ENCODE data around the gene EPS8L2. TPM values are rescaled to one million over a fixed set of nuclear protein-coding genes. Genes with fewer than 3 reads are reported as not detected.

The EPS8L2 gene
- 100 to 1,000 TPM; 126 to 153 TPM for total RNA-seq

GRCh38 chr11:705646-706438 lies at the start of gene EPS8L2:
EPS8L2 (plus strand) TSS chr11:706231; CDS start chr11:709408, 3,177 bp downstream.
- 2% methylated on average over 80 of the region's 90 CpGs; no CpG with 5 or more reads in 1 of the 2 donors for WGBS, 2 donors
- Histone ChIP-seq H3K9me3 (no peaks in the 10 kb centered on the region), H3K27me3 (no peaks in the 10 kb centered on the region), H3K27ac (peak within 1 kb of the TSS; percentile 74 to 94 (median 88)), H3K4me1 (peaks cover 83% of the 10 kb centered on the region), H3K4me3 (peak within 1 kb of the TSS; percentile 44 to 45), H3K36me3 (replicated peaks in 1 of 2; ENCODE audit: insufficient read depth in 1 of 2, low read depth in 2 of 2) (no peaks in the 10 kb centered on the region)
- TF ChIP-seq POLR2A (IDR thresholded peaks at IDR 0.05) (no peak), CTCF (IDR thresholded peaks at IDR 0.05) (no peak)
- ATAC-seq = peak; percentile 43
- DNase-seq = peak; percentile 68 to 79 (median 72)
- intact Hi-C loops (cut with DNase I) = no loop called here

GRCh38 chr11:656426-656825 lies 49.6 kb upstream of the EPS8L2 start:
- TF ChIP-seq CTCF (IDR thresholded peaks at IDR 0.05) (no peak), POLR2A (IDR thresholded peaks at IDR 0.05) (no peak)

DNA sequence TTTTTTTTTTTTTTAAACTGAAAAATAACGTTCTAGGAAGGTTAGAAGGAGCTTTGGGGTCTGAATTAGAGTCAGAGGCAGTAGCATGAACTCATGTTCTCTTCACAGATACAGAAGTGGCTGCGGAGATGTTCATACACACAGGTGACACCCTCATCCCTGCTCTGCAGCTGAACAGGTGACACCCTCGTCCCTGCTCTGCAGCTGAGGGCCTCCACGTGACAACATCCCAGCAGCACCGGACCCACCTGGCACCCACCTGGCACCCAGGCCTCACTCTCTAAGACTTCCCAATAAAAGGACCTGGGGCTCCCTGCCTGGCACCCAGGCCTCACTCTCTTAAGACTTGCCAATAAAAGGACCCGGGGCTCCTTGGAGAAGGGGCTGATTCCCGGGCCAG lies 49.2 kb upstream of the EPS8L2 start:
- 83 to 85% methylated on average over 4 to 7 of the region's 7 CpGs for WGBS, 2 donors
- Histone ChIP-seq H3K27me3 (no peaks in the 10 kb centered on the region), H3K27ac (no peak overlapping the region), H3K4me1 (peaks cover 10% of the 10 kb centered on the region), H3K36me3 (replicated peaks in 1 of 2; ENCODE audit: insufficient read depth in 1 of 2, low read depth in 2 of 2) (peaks cover 0 to 5% of the 10 kb centered on the region in 2 donors), H3K4me3 (no peak overlapping the region), H3K9me3 (no peaks in the 10 kb centered on the region)
- DNase-seq = no peak
- no peak for ATAC-seq
- intact Hi-C loops (cut with DNase I) = loop anchor here (5.0 kb wide), 1 partner anchor 65 kb away; no protein-coding TSS in a partner anchor
- TF ChIP-seq CTCF (IDR thresholded peaks at IDR 0.05) = no peak
- no peak for TF ChIP-seq POLR2A (IDR thresholded peaks at IDR 0.05)

More at GRCh38 chr11:656426-656825, 49.6 kb upstream of the EPS8L2 start:
- intact Hi-C loops (cut with DNase I) = loop anchor here (5.0 kb wide), 1 partner anchor 66 kb away; no protein-coding TSS in a partner anchor
- no peaks in the 10 kb centered on the region for H3K27me3 ChIP-seq
- DNase-seq (no peak), ATAC-seq (no peak)
- peaks cover 0 to 5% of the 10 kb centered on the region in 2 donors for H3K36me3 ChIP-seq (replicated peaks in 1 of 2; ENCODE audit: insufficient read depth in 1 of 2, low read depth in 2 of 2)
- H3K27ac ChIP-seq = no peak overlapping the region
- H3K9me3 ChIP-seq = no peaks in the 10 kb centered on the region
- H3K4me1 ChIP-seq = peaks cover 10% of the 10 kb centered on the region
- 90 to 94% methylated on average over 11 to 14 of the region's 14 CpGs for WGBS, 2 donors
- no peak overlapping the region for H3K4me3 ChIP-seq

- Histone ChIP-seq H3K27ac (no peak overlapping the region), H3K9me3 (no peaks in the 10 kb centered on the region), H3K27me3 (no peaks in the 10 kb centered on the region), H3K4me1 (peaks cover 10% of the 10 kb centered on the region), H3K4me3 (no peak overlapping the region), H3K36me3 (replicated peaks in 1 of 2; ENCODE audit: insufficient read depth in 1 of 2, low read depth in 2 of 2) (peaks cover 0 to 5% of the 10 kb centered on the region in 2 donors)
- intact Hi-C loops (cut with DNase I) = loop anchor here (5.0 kb wide), 1 partner anchor 65 kb away; no protein-coding TSS in a partner anchor
- 56 to 66% methylated on average over 9 to 14 of the region's 14 CpGs for WGBS, 2 donors
- TF ChIP-seq CTCF (IDR thresholded peaks at IDR 0.05) (peak in 1 of 7 experiments; percentile 16), POLR2A (IDR thresholded peaks at IDR 0.05) (no peak)
- DNase-seq = peak in 2 of 4 donors; percentile 48 to 51
- no peak for ATAC-seq
Measured at GRCh38 chr11:657691-658126, 48.3 kb upstream of the EPS8L2 start.

Measured in body of pancreas (tissue), 4 donors.